Left forelimb (tissue), 1 donor: ENCODE measurements around the gene PITRM1.
A peak's percentile ranks its signal among the peaks of the same experiment; 100 is the strongest.

Experiments used
- DNase-seq: peaks from one replicate; pipeline ENCODE4 v3.0.0-alpha.2; 2018; ENCODE audit warnings: low spot score

PITRM1 gene

GRCh38 chr10:3139216-3139910 lies 33.2 kb downstream of the PITRM1 start:
- no peak for DNase-seq

- no peak for DNase-seq
Measured at GRCh38 chr10:3137958-3138726, 34.4 kb downstream of the PITRM1 start.

- peak; percentile 82 for DNase-seq
Measured at GRCh38 chr10:3136763-3137611, 35.6 kb downstream of the PITRM1 start.

GRCh38 chr10:3136336-3136735 lies 36.2 kb downstream of the PITRM1 start:
- DNase-seq: no peak

- DNase-seq: no peak
Measured at GRCh38 chr10:3135006-3135405, 37.6 kb downstream of the PITRM1 start.

- DNase-seq: no peak
Measured at GRCh38 chr10:3133948-3134347, 38.6 kb downstream of the PITRM1 start.

- DNase-seq: no peak
Measured at GRCh38 chr10:3132036-3133025, 40.3 kb downstream of the PITRM1 start.

GRCh38 chr10:3131098-3131497 lies 41.5 kb downstream of the PITRM1 start:
- no peak for DNase-seq

- no peak for DNase-seq
Measured at GRCh38 chr10:3129581-3130340, 42.8 kb downstream of the PITRM1 start.

- DNase-seq: no peak
Measured at GRCh38 chr10:3128379-3129130, 44.0 kb downstream of the PITRM1 start.

- no peak for DNase-seq
Measured at GRCh38 chr10:3127921-3128320, 44.7 kb downstream of the PITRM1 start.

GRCh38 chr10:3126741-3127346 lies 45.7 kb downstream of the PITRM1 start:
- no peak for DNase-seq

GRCh38 chr10:3126249-3126648 lies 46.3 kb downstream of the PITRM1 start:
- DNase-seq: no peak

GRCh38 chr10:3125527-3126170 lies 46.9 kb downstream of the PITRM1 start:
- no peak for DNase-seq

- DNase-seq: no peak
Measured at GRCh38 chr10:3124412-3125175, 48.0 kb downstream of the PITRM1 start.

GRCh38 chr10:3123571-3124411 lies 48.8 kb downstream of the PITRM1 start:
- DNase-seq: no peak
